ENCODE data around the gene GNLY. TPM values are rescaled to one million over a fixed set of nuclear protein-coding genes. Genes with fewer than 3 reads are reported as not detected.
"Not testable (repeated sequence)": the region's sequence is repeated elsewhere in the genome, so short reads cannot be mapped to it uniquely, and the experiment has no call there.

The GNLY gene
- total and polyA plus RNA-seq, 2 experiments from 2014 or later = not detected

- Histone ChIP-seq H3K27ac (no peak overlapping the region), H3K4me2 (no peak overlapping the region)
- 91% methylated on average over 7 of the region's 7 CpGs for WGBS (ENCODE audit: low lambda C conversion rate, missing lambda C conversion rate)
Observed at GRCh38 chr2:85655961-85656417, 38.2 kb upstream of the GNLY start.

GRCh38 chr2:85656468-85656867 is 37.7 kb upstream of the GNLY start:
- TF ChIP-seq EZH2 (IDR thresholded peaks at IDR 0.05; ENCODE audit: borderline replicate concordance) = no peak
- no peak for TF ChIP-seq CTCF (IDR thresholded peaks at IDR 0.05; ENCODE audit: poor library complexity)
- TF ChIP-seq EZH2phosphoT487 (IDR thresholded peaks at IDR 0.05; ENCODE audit: low read depth, severe bottlenecking, unreplicated experiment) = no peak
- WGBS (ENCODE audit: low lambda C conversion rate, missing lambda C conversion rate) = 90% methylated on average over 3 of the region's 3 CpGs
- Histone ChIP-seq H3K4me2 (no peak overlapping the region), H3K4me1 (ENCODE audit: insufficient read depth) (no peaks in the 10 kb centered on the region), H4K20me1 (ENCODE audit: insufficient read depth, poor library complexity, severe bottlenecking) (no peaks in the 10 kb centered on the region), H3K36me3 (replicated peaks; ENCODE audit: insufficient read depth, low read depth) (no peaks in the 10 kb centered on the region), H3K27me3 (no peaks in the 10 kb centered on the region), H2AFZ (no peak overlapping the region), H3K27ac (no peak overlapping the region), H3K4me3 (no peak overlapping the region), H3K9me2 (replicated peaks; ENCODE audit: insufficient read depth) (no peaks in the 10 kb centered on the region), H3K79me2 (no peaks in the 10 kb centered on the region), H3K9me3 (ENCODE audit: low read depth) (no peaks in the 10 kb centered on the region)
- no peak for DNase-seq (ENCODE audit: low spot score)

More at GRCh38 chr2:85655961-85656417, 38.2 kb upstream of the GNLY start:
- no peaks in the 10 kb centered on the region for H3K9me2 ChIP-seq (replicated peaks; ENCODE audit: insufficient read depth)
- H3K79me2 ChIP-seq = no peaks in the 10 kb centered on the region
- no peaks in the 10 kb centered on the region for H4K20me1 ChIP-seq (ENCODE audit: insufficient read depth, poor library complexity, severe bottlenecking)
- H3K4me1 ChIP-seq (ENCODE audit: insufficient read depth) = no peaks in the 10 kb centered on the region
- H2AFZ ChIP-seq = no peak overlapping the region
- no peaks in the 10 kb centered on the region for H3K9me3 ChIP-seq (ENCODE audit: low read depth)
- DNase-seq (ENCODE audit: low spot score) = no peak
- no peaks in the 10 kb centered on the region for H3K36me3 ChIP-seq (replicated peaks; ENCODE audit: insufficient read depth, low read depth)
- no peak overlapping the region for H3K4me3 ChIP-seq
- no peaks in the 10 kb centered on the region for H3K27me3 ChIP-seq
- TF ChIP-seq EZH2phosphoT487 (IDR thresholded peaks at IDR 0.05; ENCODE audit: low read depth, severe bottlenecking, unreplicated experiment) (no peak), EZH2 (IDR thresholded peaks at IDR 0.05; ENCODE audit: borderline replicate concordance) (no peak), CTCF (IDR thresholded peaks at IDR 0.05; ENCODE audit: poor library complexity) (no peak)

GRCh38 chr2:85657399-85657798 is 36.8 kb upstream of the GNLY start:
- not testable (repeated sequence) for H3K9me3 ChIP-seq (ENCODE audit: low read depth); DNase-seq (ENCODE audit: low spot score); H3K4me2 ChIP-seq; H3K9me2 ChIP-seq (replicated peaks; ENCODE audit: insufficient read depth); H2AFZ ChIP-seq; H3K4me1 ChIP-seq (ENCODE audit: insufficient read depth); H3K27ac ChIP-seq; H3K36me3 ChIP-seq (replicated peaks; ENCODE audit: insufficient read depth, low read depth); H4K20me1 ChIP-seq (ENCODE audit: insufficient read depth, poor library complexity, severe bottlenecking); H3K4me3 ChIP-seq; H3K27me3 ChIP-seq; H3K79me2 ChIP-seq
- 98% methylated on average over 4 of the region's 4 CpGs for WGBS (ENCODE audit: low lambda C conversion rate, missing lambda C conversion rate)

- TF ChIP-seq EZH2 (IDR thresholded peaks at IDR 0.05; ENCODE audit: borderline replicate concordance) (no peak), EZH2phosphoT487 (IDR thresholded peaks at IDR 0.05; ENCODE audit: low read depth, severe bottlenecking, unreplicated experiment) (no peak), CTCF (IDR thresholded peaks at IDR 0.05; ENCODE audit: poor library complexity) (no peak)
- DNase-seq (ENCODE audit: low spot score) = no peak
- Histone ChIP-seq H3K4me1 (ENCODE audit: insufficient read depth) (no peaks in the 10 kb centered on the region), H3K36me3 (replicated peaks; ENCODE audit: insufficient read depth, low read depth) (no peaks in the 10 kb centered on the region), H3K9me2 (replicated peaks; ENCODE audit: insufficient read depth) (no peaks in the 10 kb centered on the region), H3K27ac (no peak overlapping the region), H3K79me2 (no peaks in the 10 kb centered on the region), H3K27me3 (no peaks in the 10 kb centered on the region), H3K4me2 (no peak overlapping the region), H3K9me3 (ENCODE audit: low read depth) (no peaks in the 10 kb centered on the region), H4K20me1 (ENCODE audit: insufficient read depth, poor library complexity, severe bottlenecking) (no peaks in the 10 kb centered on the region), H3K4me3 (no peak overlapping the region), H2AFZ (no peak overlapping the region)
- WGBS (ENCODE audit: low lambda C conversion rate, missing lambda C conversion rate) = 93% methylated on average over 13 of the region's 13 CpGs
Observed at GRCh38 chr2:85659324-85659981, 34.7 kb upstream of the GNLY start.

GRCh38 chr2:85660301-85660700 is 33.9 kb upstream of the GNLY start:
- not testable (repeated sequence) for H3K27ac ChIP-seq; H3K4me3 ChIP-seq; H3K79me2 ChIP-seq; H3K4me2 ChIP-seq; H4K20me1 ChIP-seq (ENCODE audit: insufficient read depth, poor library complexity, severe bottlenecking); H3K36me3 ChIP-seq (replicated peaks; ENCODE audit: insufficient read depth, low read depth); H2AFZ ChIP-seq; H3K4me1 ChIP-seq (ENCODE audit: insufficient read depth); H3K9me2 ChIP-seq (replicated peaks; ENCODE audit: insufficient read depth); H3K9me3 ChIP-seq (ENCODE audit: low read depth); H3K27me3 ChIP-seq; DNase-seq (ENCODE audit: low spot score)
- WGBS (ENCODE audit: low lambda C conversion rate, missing lambda C conversion rate) = 99% methylated on average over 10 of the region's 11 CpGs

Data from hepatocyte (in vitro differentiated cells).